GM12878 (cell line): ENCODE measurements around the gene RFC4. TPM values are rescaled to one million over a fixed set of nuclear protein-coding genes. Genes with fewer than 3 reads are reported as not detected.
A peak's percentile ranks its signal among the peaks of the same experiment; 100 is the strongest.

Experiments used
- BHLHE40 ChIP-seq, 2 experiments: fragments of 450-650 bp in 1 of 2; IDR thresholded peaks; 2 replicates each; pipeline ENCODE4 v1.6.1; 2011 to 2017; ENCODE audit warnings: low read depth in 2 of 2, borderline replicate concordance in 1 of 2, improper control_type of control experiment in 1 of 2, low read length in 1 of 2, mild to moderate bottlenecking in 1 of 2
- BMI1 ChIP-seq: fragments of 450-650 bp; IDR thresholded peaks from 2 replicates; pipeline ENCODE4 v1.6.1; 2016; ENCODE audit warnings: mild to moderate bottlenecking, moderate library complexity, borderline replicate concordance
- CBX3 ChIP-seq: fragments of 200-600 bp; sonication (generic); IDR thresholded peaks from 2 replicates; pipeline ENCODE4 v1.6.1; 2016; ENCODE audit warnings: low read depth, borderline replicate concordance
- CBX5 ChIP-seq: sonication (generic); IDR thresholded peaks from 2 replicates; pipeline ENCODE4 v1.6.1; 2016; ENCODE audit warnings: low read depth, moderate library complexity, mild to moderate bottlenecking, inconsistent platforms
- CREM ChIP-seq: IDR thresholded peaks from 2 replicates; pipeline ENCODE4 v1.6.1; 2014; ENCODE audit warnings: antibody characterized with exemption, low read depth
- FOS ChIP-seq: IDR thresholded peaks from 3 replicates; pipeline ENCODE4 v1.6.1; 2011; ENCODE audit warnings: borderline replicate concordance; ENCODE audit not compliant: insufficient read length; ENCODE audit errors: extremely low read depth
- FOXK2 ChIP-seq: fragments of 450-650 bp; IDR thresholded peaks from 2 replicates; pipeline ENCODE4 v1.6.1; 2017; ENCODE audit warnings: mild to moderate bottlenecking, moderate library complexity
- GABPA ChIP-seq: IDR thresholded peaks from 2 replicates; pipeline ENCODE4 v1.6.1; 2014; ENCODE audit warnings: antibody characterized with exemption, low read depth, mild to moderate bottlenecking, inconsistent platforms
- IKZF1 ChIP-seq: fragments of 450-650 bp; conservative IDR thresholded peaks from 2 replicates; pipeline ENCODE4 v1.6.1; 2017; ENCODE audit warnings: antibody characterized with exemption, mild to moderate bottlenecking
- JUNB ChIP-seq: IDR thresholded peaks from 2 replicates; pipeline ENCODE4 v1.6.1; 2016; ENCODE audit warnings: antibody characterized with exemption, mild to moderate bottlenecking
- KAT2A ChIP-seq: conservative IDR thresholded peaks from 2 replicates; pipeline ENCODE4 v1.6.1; 2011; ENCODE audit warnings: low read depth, low read length; ENCODE audit not compliant: control insufficient read depth
- KDM1A ChIP-seq: fragments of 200-600 bp; sonication (generic); IDR thresholded peaks from 2 replicates; pipeline ENCODE4 v1.6.1; 2016; ENCODE audit warnings: borderline replicate concordance
- MEF2B ChIP-seq: fragments of 450-650 bp; IDR thresholded peaks from 2 replicates; pipeline ENCODE4 v1.6.1; 2018; ENCODE audit warnings: mild to moderate bottlenecking, moderate library complexity; ENCODE audit not compliant: partially characterized antibody, poor library complexity, severe bottlenecking
- PML ChIP-seq: IDR thresholded peaks from 2 replicates; pipeline ENCODE4 v1.6.1; 2012; ENCODE audit warnings: low read length, inconsistent platforms
- POLR2AphosphoS5 ChIP-seq: IDR thresholded peaks from 2 replicates; pipeline ENCODE4 v1.6.1; 2011; ENCODE audit warnings: mild to moderate bottlenecking, low read length, inconsistent platforms
- RAD51 ChIP-seq: fragments of 450-650 bp; IDR thresholded peaks from 2 replicates; pipeline ENCODE4 v1.6.1; 2016; ENCODE audit warnings: moderate library complexity, mild to moderate bottlenecking, inconsistent platforms
- RB1 ChIP-seq: fragments of 450-650 bp; formaldehyde crosslinking; IDR thresholded peaks from 2 replicates; pipeline ENCODE4 v1.6.1; 2017; ENCODE audit warnings: mild to moderate bottlenecking, borderline replicate concordance
- RBBP5 ChIP-seq: fragments of 200-600 bp; sonication (generic); conservative IDR thresholded peaks from 2 replicates; pipeline ENCODE4 v1.6.1; 2016
- SKIL ChIP-seq: fragments of 450-650 bp; IDR thresholded peaks from 2 replicates; pipeline ENCODE4 v1.6.1; 2017; ENCODE audit warnings: mild to moderate bottlenecking, low read depth, inconsistent platforms; ENCODE audit not compliant: poor library complexity, severe bottlenecking
- SMAD5 ChIP-seq: IDR thresholded peaks from 2 replicates; pipeline ENCODE4 v1.6.1; 2016; ENCODE audit warnings: antibody characterized with exemption, low read depth
- SP1 ChIP-seq: IDR thresholded peaks from one replicate; pipeline ENCODE4 v1.6.1; 2011; ENCODE audit warnings: low read depth, low read length
- TCF12 ChIP-seq: IDR thresholded peaks from 2 replicates; pipeline ENCODE4 v1.6.1; 2011; ENCODE audit warnings: low read depth, mild to moderate bottlenecking, low read length
- ZNF384 ChIP-seq: IDR thresholded peaks from 2 replicates; pipeline ENCODE4 v1.6.1; 2012; ENCODE audit warnings: low read depth, mild to moderate bottlenecking, low read length, improper control_type of control experiment, borderline replicate concordance
- polyA plus RNA-seq, 11 experiments: library from polyadenylated mRNA; depleted of rRNA in 4 of 11; unstranded in 6 of 11; stranded (reverse) in 5 of 11; fragments of >200 nt; fragmentation: Nextera tagmentation in 4 of 11; fragmentation: Illumina TruSeq in 1 of 11; extraction: Ambion mirVana in 4 of 11; extraction: Trizol in 1 of 11; gene quantifications; 1 replicate in 1 of 11; 2 replicates in 10 of 11; pipeline versions ENCODE4 v1.2.1 to v1.2.3, GENCODE V29; 2011 to 2016; ENCODE audit warnings: inconsistent platforms in 2 of 11, missing spikeins in 2 of 11, low read depth in 1 of 11
- total RNA-seq, 4 experiments: library from RNA; depleted of rRNA in 3 of 4; stranded (reverse); fragments of >200 nt in 3 of 4; fragmentation: Illumina TruSeq in 1 of 4; extraction: Trizol in 1 of 4; gene quantifications; 2 replicates each; pipeline versions ENCODE4 v1.2.1 to v1.2.3, GENCODE V29; 2013 to 2021
- TF ChIP-seq, protein P1 (sequence below): fragments of 450-650 bp; IDR thresholded peaks from 2 replicates; pipeline ENCODE4 v1.6.1; 2017; ENCODE audit warnings: antibody characterized with exemption, mild to moderate bottlenecking, moderate library complexity
- TF ChIP-seq, protein P2 (sequence below): fragments of 450-650 bp; IDR thresholded peaks from 2 replicates; pipeline ENCODE4 v1.6.1; 2017; ENCODE audit warnings: borderline replicate concordance
- TF ChIP-seq, protein P3 (sequence below): fragments of 450-650 bp; IDR thresholded peaks from 2 replicates; pipeline ENCODE4 v1.6.1; 2016; ENCODE audit warnings: mild to moderate bottlenecking

RFC4 gene
- total and polyA plus RNA-seq, 10 of the 15 experiments (the other 5 are each of a cell fraction or from before 2014, with no cell fraction given), result 49.1 to 144 (median 112) TPM

DNA sequence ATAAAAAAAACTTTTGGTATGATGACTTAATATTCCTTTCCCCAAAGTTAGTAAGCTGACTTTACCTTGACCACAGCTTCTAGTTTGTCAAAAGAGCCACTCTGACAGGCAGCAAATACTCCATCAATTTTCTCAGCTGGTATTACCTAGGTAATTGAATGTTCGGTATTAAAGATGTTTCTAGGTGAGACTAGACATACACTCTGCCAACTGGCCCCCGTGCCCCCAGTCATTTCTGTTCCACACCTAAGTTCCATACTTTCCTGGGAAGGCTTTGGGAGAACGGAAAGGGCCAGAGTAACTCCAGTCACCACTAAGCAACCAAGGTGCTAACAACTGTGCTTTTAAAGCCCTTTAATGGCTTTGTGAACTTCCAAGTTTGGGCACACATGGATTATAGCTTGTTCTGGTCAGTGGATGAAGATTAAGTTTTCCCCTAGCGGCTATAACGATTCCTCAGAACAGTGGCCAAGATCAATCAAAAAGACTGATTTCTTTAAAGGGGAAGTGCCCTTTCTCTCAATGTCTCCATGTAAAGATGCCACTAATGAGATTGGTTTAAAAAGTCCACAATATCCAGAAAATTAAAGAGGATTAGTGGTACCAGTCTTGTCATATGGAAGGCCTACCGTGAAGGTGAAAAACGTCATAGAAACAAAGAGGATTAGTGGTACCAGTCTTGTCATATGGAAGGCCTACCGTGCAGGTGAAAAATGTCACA is 15.9 kb downstream of the RFC4 start (continued):
- TF ChIP-seq SKIL, result no peak
- TF ChIP-seq, protein P1, sequence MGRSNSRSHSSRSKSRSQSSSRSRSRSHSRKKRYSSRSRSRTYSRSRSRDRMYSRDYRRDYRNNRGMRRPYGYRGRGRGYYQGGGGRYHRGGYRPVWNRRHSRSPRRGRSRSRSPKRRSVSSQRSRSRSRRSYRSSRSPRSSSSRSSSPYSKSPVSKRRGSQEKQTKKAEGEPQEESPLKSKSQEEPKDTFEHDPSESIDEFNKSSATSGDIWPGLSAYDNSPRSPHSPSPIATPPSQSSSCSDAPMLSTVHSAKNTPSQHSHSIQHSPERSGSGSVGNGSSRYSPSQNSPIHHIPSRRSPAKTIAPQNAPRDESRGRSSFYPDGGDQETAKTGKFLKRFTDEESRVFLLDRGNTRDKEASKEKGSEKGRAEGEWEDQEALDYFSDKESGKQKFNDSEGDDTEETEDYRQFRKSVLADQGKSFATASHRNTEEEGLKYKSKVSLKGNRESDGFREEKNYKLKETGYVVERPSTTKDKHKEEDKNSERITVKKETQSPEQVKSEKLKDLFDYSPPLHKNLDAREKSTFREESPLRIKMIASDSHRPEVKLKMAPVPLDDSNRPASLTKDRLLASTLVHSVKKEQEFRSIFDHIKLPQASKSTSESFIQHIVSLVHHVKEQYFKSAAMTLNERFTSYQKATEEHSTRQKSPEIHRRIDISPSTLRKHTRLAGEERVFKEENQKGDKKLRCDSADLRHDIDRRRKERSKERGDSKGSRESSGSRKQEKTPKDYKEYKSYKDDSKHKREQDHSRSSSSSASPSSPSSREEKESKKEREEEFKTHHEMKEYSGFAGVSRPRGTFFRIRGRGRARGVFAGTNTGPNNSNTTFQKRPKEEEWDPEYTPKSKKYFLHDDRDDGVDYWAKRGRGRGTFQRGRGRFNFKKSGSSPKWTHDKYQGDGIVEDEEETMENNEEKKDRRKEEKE, result no peak
- no peak; the same call in 1 of the 2 replicates for TF ChIP-seq BMI1
- TF ChIP-seq SP1, result no peak
- no peak for TF ChIP-seq GABPA
- TF ChIP-seq, protein P2, sequence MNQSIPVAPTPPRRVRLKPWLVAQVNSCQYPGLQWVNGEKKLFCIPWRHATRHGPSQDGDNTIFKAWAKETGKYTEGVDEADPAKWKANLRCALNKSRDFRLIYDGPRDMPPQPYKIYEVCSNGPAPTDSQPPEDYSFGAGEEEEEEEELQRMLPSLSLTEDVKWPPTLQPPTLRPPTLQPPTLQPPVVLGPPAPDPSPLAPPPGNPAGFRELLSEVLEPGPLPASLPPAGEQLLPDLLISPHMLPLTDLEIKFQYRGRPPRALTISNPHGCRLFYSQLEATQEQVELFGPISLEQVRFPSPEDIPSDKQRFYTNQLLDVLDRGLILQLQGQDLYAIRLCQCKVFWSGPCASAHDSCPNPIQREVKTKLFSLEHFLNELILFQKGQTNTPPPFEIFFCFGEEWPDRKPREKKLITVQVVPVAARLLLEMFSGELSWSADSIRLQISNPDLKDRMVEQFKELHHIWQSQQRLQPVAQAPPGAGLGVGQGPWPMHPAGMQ, result no peak
- no peak for TF ChIP-seq BHLHE40 (IDR thresholded peaks at IDR 0.05; ENCODE audit: borderline replicate concordance in 1 of 2, low read depth in 2 of 2, low read length in 1 of 2)
- TF ChIP-seq CBX3, result no peak
- no peak for TF ChIP-seq RB1
- TF ChIP-seq PML, result peak; percentile 88
- no peak for TF ChIP-seq MEF2B
- TF ChIP-seq IKZF1, result no peak
- no peak for TF ChIP-seq FOXK2
- no peak for TF ChIP-seq KDM1A
- no peak for TF ChIP-seq RBBP5
- TF ChIP-seq CBX5, result no peak
- TF ChIP-seq CREM, result no peak
- TF ChIP-seq FOS, result no peak
- TF ChIP-seq POLR2AphosphoS5, result peak; percentile 95
- TF ChIP-seq TCF12, result no peak
- TF ChIP-seq, protein P3, sequence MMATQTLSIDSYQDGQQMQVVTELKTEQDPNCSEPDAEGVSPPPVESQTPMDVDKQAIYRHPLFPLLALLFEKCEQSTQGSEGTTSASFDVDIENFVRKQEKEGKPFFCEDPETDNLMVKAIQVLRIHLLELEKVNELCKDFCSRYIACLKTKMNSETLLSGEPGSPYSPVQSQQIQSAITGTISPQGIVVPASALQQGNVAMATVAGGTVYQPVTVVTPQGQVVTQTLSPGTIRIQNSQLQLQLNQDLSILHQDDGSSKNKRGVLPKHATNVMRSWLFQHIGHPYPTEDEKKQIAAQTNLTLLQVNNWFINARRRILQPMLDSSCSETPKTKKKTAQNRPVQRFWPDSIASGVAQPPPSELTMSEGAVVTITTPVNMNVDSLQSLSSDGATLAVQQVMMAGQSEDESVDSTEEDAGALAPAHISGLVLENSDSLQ, result no peak
- TF ChIP-seq JUNB, result no peak
- TF ChIP-seq KAT2A, result no peak
- TF ChIP-seq ZNF384, result no peak
- TF ChIP-seq RAD51, result no peak
- peak; percentile 80; the same call in 1 of the 2 replicates for TF ChIP-seq SMAD5
